Measurements from ENCODE around the gene ADAP1. TPM values are rescaled to one million over a fixed set of nuclear protein-coding genes. Genes with fewer than 3 reads are reported as not detected.

Gene ADAP1, protein sequence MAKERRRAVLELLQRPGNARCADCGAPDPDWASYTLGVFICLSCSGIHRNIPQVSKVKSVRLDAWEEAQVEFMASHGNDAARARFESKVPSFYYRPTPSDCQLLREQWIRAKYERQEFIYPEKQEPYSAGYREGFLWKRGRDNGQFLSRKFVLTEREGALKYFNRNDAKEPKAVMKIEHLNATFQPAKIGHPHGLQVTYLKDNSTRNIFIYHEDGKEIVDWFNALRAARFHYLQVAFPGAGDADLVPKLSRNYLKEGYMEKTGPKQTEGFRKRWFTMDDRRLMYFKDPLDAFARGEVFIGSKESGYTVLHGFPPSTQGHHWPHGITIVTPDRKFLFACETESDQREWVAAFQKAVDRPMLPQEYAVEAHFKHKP
- total RNA-seq: 1.2 TPM in 2 replicates

DNA sequence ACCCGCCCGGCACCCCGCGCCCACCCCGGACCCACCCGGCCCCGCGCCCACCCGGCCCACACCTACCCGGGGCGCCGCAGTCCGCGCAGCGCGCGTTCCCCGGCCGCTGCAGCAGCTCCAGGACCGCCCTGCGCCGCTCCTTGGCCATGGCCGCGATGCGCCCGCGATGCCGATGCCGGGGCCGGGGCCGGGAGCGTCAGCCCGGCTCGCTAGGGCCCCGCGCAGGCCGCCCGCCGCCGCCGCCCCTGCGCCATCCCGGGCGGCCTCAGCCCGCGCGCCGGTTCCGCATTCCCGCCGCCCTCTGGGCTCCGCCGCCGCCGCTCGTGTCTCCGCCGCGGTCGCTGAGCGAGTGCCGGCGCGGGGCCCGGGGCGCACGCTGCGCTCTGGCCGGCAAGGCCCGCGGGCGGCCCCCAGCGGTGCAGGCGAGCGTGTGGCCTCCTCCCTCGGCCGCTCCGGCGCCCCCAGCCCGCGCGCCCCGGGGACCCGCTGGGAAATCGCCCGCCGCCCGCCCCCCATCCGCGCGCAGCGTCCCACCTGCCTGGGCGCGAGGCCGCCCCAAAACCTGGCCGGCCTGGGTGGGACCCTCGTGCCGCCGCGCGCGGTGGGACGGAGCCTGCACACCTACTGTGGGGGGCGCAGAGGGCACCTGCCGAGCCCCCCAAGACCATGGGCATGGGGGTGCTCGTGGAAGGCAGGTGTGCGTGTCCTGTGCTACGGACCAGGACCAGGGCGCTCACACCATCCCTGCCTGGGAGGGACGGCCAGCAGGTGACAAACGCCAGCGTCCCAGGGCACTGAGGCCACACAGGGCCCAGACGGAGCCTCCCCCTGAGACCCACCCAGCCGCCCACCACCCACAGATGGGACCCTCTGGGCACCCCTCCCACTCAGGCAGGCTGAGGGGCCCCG is at the start of gene ADAP1:
ADAP1 (minus strand) TSS at position 351 of the 909 bp plus-strand sequence; CDS start at position 148, 203 bp downstream.

DNA sequence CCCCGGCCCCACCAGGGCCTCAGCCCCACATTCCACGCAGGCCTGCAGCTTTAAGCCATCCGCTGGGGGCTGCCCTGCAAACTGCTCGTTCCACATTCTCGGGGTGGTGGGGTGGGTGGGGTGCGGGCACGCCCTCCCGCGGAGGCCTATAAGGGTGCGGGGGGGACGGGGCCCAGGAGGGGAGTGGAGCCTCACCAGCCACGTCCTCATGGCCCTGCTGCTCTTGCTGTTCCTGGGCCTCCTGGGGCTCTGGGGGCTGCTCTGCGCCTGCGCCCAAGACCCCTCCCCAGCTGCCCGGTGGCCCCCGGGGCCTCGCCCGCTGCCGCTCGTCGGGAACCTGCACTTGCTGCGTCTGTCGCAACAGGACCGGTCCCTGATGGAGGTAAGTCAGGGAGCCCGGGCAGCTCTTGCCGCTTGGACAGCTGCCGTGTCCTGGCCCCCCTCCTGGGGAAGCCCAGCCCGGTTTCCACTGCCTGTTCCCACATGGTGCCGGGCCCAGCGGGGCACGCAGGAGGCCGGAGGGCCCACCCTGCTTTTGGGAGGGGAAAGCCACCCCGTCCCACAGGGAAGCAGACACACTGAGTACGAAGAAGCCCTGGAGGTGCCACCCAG is 28.6 kb upstream of the ADAP1 start, which contains the start of gene CYP2W1:
CYP2W1 (plus strand) TSS at position 178 of the 612 bp plus-strand sequence; CDS start at position 209, 31 bp downstream.

DNA sequence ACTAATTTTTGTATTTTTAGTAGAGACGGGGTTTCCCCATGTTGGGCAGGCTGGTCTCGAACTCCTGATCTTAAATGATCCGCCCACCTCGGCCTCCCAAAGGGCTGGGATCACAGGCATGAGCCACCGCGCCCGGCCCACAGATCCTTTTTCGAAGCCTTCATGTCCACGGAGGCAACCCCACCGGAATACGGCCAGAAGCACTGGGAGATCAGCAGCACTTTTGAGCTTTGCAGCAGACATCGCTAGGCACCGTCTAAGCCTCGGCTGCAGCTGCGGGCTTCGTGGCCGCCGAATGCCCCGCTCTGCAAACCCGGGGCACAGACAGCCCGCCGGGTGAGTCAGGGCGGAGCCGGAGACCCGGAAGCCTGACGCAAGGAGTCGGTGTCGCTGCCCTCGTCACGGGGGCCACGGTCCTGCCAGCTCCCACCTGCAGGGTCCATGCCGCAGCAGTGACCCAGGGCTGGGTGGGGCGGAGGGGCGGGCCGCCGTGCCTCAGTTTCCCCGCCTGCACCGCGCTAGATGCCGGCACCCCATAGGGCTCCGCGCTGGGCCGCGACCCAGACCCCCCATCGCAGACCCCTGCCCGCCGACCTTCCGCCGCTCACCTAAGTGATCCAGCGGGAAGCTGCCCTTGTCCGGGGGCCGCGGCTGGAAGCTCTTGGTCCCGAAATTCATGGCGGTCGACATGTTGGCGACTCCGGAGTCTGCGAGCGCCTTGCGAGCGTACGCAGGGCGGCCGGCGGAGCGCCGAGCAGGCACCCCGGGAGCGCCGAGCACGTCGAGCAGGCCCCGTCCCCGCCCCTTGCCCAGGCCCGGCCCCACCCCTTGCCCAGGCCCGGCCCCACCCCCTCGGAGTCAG is 20.6 kb upstream of the ADAP1 start, which contains the start of gene COX19:
COX19 (minus strand) TSS at position 730 of the 862 bp plus-strand sequence; CDS start at position 690, 40 bp downstream.

DNA sequence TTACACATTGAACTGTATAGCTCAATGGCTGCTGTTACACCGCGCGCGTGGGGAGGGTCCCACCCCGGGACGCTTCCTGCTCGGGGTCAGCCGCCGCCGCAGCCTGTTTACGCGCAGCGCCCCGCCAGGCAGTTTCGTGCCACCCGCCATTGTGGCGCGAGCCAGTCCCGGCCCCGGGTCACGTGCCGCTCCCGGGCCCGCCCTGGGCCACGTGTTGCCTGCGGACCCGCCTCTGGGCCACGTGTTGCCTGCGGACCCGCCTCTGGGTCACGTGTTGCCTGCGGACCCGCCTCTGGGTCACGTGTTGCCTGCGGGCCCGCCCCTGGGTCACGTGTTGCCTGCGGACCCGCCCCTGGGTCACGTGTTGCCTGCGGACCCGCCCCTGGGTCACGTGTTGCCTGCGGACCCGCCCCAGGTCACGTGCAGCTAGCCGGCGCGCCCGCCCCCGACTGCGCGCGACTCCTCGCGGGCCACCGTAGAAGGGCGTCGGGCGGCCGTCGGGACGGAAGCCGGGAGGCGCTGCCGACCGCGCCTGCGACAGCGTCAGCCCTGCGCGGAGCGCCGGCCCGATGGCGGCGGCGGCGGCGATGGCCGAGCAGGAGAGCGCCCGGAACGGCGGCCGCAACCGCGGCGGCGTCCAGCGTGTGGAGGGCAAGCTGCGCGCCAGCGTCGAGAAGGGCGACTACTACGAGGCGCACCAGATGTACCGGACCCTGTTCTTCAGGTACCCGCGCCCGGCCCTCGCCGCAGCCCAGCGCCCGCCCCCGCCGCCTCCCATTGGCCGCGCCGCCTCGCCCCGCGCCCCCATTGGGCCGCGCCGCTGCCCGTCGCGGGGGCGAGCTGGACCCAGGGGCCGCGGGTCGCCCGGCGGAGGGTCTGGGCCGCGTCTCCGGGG is 78.2 kb downstream of the ADAP1 start, which contains the start of gene GET4:
GET4 (plus strand) TSS at position 478 of the 895 bp plus-strand sequence; CDS start at position 570, 92 bp downstream.

Other genes with a start within 250 kb of the ADAP1 start
- gene DNAAF5, start 228.0 kb downstream of the ADAP1 start, total RNA-seq: 24.5 and 30.0 TPM in 2 replicates
- gene PRKAR1B, start 227.4 kb downstream of the ADAP1 start, total RNA-seq: 7.5 and 9.4 TPM in 2 replicates
- gene SUN1, start 122.2 kb downstream of the ADAP1 start, total RNA-seq: 70.4 and 76.4 TPM in 2 replicates
- gene GET4, start 78.1 kb downstream of the ADAP1 start, total RNA-seq: 7.1 and 12.7 TPM in 2 replicates
- gene COX19, start 20.9 kb upstream of the ADAP1 start, total RNA-seq: 5.6 and 10.2 TPM in 2 replicates
- not detected in 2 replicates for gene CYP2W1, start 28.5 kb upstream of the ADAP1 start, total RNA-seq
- 9.2 and 13.6 TPM in 2 replicates for gene GPR146, start 89.9 kb upstream of the ADAP1 start, total RNA-seq
- gene GPER1, start 133.4 kb upstream of the ADAP1 start, total RNA-seq: 5.6 and 7.6 TPM in 2 replicates
- 15.7 and 19.5 TPM in 2 replicates for gene ZFAND2A, start 205.5 kb upstream of the ADAP1 start, total RNA-seq